BE2C (cell line): ENCODE data around the gene FHAD1.

Experiments used
- DNase-seq: peaks from one replicate; pipeline ENCODE4 v3.0.0-alpha.2; 2020
- H3K27me3 ChIP-seq: fragments of 250-450 bp; sonication (Bioruptor Pico); 2 replicates; pipeline ENCODE4 v1.5.1; 2020; ENCODE audit warnings: mild to moderate bottlenecking
- H3K36me3 ChIP-seq: fragments of 250-450 bp; sonication (Bioruptor Pico); 2 replicates; pipeline ENCODE4 v1.5.1; 2020; ENCODE audit warnings: mild to moderate bottlenecking
- H3K4me1 ChIP-seq: fragments of 250-450 bp; sonication (Bioruptor Pico); 2 replicates; pipeline ENCODE4 v1.5.1; 2020
- H3K4me3 ChIP-seq: 2 replicates; pipeline ENCODE4 v1.5.1; 2011; ENCODE audit warnings: low read depth, low read length
- H3K9me3 ChIP-seq: fragments of 250-450 bp; sonication (Bioruptor Pico); 2 replicates; pipeline ENCODE4 v1.5.1; 2020
- TF ChIP-seq, protein P1 (sequence below): IDR thresholded peaks from 2 replicates; pipeline ENCODE4 v1.5.1; 2012; ENCODE audit warnings: mild to moderate bottlenecking, low read depth, low read length

The FHAD1 gene

DNA sequence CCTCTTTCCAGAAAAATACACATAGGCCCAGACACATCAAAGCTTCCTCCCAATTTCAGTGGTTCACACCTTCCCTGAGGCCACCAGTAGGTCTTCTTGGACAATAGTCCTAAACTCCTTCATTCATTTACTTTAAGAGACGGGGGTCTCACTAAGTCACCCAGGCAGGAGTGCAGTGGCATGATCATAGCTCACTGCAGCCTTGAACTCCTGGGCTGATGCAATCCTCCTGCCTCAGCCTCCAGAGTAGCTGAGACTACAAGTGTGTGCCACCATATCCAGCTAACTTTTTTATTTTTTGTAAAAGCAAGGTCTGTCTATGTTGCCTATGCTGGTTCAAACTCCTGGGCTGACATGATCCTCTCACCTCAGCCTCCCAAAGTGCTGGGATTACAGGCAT, 8.2 kb upstream of the FHAD1 start:
- Histone ChIP-seq H3K27me3 (no peaks in the 10 kb centered on the region), H3K4me3 (no peak overlapping the region), H3K9me3 (no peaks in the 10 kb centered on the region), H3K36me3 (no peaks in the 10 kb centered on the region), H3K4me1 (no peaks in the 10 kb centered on the region; the same call in 1 of the 2 replicates)
- TF ChIP-seq, protein P1, sequence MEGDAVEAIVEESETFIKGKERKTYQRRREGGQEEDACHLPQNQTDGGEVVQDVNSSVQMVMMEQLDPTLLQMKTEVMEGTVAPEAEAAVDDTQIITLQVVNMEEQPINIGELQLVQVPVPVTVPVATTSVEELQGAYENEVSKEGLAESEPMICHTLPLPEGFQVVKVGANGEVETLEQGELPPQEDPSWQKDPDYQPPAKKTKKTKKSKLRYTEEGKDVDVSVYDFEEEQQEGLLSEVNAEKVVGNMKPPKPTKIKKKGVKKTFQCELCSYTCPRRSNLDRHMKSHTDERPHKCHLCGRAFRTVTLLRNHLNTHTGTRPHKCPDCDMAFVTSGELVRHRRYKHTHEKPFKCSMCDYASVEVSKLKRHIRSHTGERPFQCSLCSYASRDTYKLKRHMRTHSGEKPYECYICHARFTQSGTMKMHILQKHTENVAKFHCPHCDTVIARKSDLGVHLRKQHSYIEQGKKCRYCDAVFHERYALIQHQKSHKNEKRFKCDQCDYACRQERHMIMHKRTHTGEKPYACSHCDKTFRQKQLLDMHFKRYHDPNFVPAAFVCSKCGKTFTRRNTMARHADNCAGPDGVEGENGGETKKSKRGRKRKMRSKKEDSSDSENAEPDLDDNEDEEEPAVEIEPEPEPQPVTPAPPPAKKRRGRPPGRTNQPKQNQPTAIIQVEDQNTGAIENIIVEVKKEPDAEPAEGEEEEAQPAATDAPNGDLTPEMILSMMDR, result no peak
- no peak for DNase-seq

DNA sequence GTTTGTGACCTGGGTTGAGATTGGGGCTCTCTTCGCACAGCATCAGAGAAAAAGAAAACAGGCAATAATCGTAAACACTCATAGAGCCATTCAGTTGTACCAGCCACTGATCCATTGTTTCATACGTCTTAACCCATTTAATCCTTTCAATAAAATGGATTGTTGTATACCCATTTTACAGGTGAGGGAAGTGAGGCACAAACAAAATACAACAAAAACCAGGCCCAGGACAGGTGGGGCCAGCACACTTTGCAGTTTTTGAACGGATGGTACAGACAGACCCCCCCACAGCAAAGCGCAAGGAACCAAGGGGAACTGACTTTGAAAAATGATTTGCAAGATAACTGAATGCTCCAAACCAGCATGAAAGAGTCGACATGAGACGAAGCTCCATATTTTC, 4.3 kb upstream of the FHAD1 start:
- DNase-seq, result no peak
- TF ChIP-seq, protein P1, result no peak

DNA sequence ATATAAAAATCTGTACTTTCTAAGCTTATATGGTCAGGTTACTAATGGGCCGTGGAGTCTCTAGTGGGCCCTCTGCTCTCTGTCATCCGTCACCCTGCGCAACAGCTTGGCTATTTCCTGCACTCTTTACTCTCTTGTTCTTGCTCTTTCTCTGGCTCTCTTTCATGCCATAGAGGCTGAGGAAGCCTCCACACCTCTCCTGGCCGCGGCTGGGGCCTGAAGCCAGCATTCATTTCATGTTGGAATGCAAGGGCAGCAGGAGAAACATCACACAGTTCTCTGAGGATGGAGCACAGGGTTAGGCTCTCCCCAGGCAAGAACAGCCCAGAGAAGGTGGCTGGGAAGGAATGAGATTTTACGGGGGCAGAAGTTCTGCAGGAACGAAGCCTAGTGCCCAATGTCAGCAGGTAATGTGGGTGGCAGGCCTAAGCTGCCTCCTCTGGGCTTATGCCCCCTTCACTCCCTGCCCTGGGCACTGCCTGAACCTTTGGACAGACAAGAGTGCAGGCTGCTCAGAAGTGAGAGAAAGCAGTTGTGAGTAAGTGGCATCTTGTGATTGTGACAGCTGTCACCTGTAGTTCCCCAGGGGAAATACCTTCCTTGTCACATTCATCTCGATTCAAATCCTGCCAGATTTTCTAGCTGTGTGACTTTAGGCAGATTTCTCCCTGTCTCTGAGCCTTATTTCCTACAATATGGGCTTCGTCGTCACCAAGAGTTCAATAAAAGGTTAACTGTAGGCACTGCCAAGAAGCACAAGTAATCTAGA, 3.6 kb upstream of the FHAD1 start:
- no peaks in the 10 kb centered on the region for H3K4me1 ChIP-seq
- H3K9me3 ChIP-seq, result no peaks in the 10 kb centered on the region
- TF ChIP-seq, protein P1, result no peak
- DNase-seq, result no peak
- H3K27me3 ChIP-seq, result no peaks in the 10 kb centered on the region
- H3K4me3 ChIP-seq, result no peak overlapping the region
- no peaks in the 10 kb centered on the region for H3K36me3 ChIP-seq

More for the DNA sequence above, 4.3 kb upstream of the FHAD1 start:
- H3K36me3 ChIP-seq, result no peaks in the 10 kb centered on the region
- no peaks in the 10 kb centered on the region for H3K9me3 ChIP-seq
- H3K4me3 ChIP-seq, result no peak overlapping the region
- H3K27me3 ChIP-seq, result no peaks in the 10 kb centered on the region
- no peaks in the 10 kb centered on the region for H3K4me1 ChIP-seq

DNA sequence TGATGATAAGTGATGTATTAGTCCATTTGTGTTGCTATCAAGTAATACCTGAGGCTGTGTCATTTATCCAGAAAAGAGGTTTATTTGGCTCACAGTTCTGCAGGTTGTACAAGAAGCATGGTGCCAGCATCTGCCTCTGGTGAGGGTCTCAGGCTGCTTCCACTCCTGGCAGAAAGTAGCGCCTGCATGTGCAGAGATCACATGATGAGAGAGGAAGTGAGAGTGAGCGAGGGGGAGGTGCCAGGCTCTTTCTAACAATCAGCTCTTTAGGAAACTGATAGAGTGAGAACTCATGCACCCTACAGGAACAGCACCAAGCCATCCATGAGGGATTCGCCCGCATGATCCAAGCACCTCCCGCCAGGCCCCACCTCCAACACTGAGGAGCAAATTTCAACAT, 2.2 kb upstream of the FHAD1 start:
- Histone ChIP-seq H3K4me1 (no peaks in the 10 kb centered on the region), H3K4me3 (no peak overlapping the region), H3K36me3 (no peaks in the 10 kb centered on the region), H3K27me3 (no peaks in the 10 kb centered on the region), H3K9me3 (no peaks in the 10 kb centered on the region)
- TF ChIP-seq, protein P1, result no peak
- DNase-seq, result no peak

DNA sequence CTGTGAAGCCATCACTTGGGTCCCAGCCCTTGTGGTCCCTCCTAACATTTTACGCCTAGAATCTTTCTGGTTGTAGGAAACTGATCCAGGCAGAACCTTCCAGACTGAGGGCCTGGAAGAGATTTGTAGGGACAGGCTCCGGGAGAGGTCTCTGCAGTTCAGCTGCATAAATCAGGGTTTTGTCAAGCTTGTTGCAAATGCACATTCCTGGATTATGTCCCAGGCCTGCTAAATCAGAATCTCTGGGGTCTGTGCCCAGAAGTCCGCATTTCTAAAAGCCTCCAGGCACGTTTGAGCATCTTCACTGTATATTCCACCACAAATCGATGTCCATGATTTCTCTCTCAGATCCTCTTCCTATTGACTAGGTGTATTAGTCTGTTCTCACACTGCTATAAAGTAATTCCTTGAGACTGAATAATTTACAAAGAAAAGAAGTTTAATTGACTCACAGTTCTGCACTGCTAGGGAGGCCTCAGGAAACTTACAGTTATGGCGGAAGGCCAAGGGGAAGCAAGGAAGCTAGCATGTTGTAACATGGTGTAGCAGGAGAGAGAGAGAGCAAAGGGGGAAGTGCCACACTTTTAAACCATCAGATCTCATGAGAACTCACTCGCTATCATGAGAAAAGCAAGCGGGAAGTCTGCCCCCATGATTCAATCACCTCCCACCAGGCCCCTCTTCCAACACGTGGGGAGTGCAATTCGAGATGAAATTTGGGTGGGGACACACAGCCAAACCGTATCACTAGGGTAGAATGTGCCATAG, 1.2 kb upstream of the FHAD1 start:
- Histone ChIP-seq H3K36me3 (no peaks in the 10 kb centered on the region), H3K27me3 (no peaks in the 10 kb centered on the region), H3K4me3 (no peak overlapping the region), H3K9me3 (no peaks in the 10 kb centered on the region), H3K4me1 (no peaks in the 10 kb centered on the region)
- no peak for DNase-seq
- TF ChIP-seq, protein P1, result no peak

DNA sequence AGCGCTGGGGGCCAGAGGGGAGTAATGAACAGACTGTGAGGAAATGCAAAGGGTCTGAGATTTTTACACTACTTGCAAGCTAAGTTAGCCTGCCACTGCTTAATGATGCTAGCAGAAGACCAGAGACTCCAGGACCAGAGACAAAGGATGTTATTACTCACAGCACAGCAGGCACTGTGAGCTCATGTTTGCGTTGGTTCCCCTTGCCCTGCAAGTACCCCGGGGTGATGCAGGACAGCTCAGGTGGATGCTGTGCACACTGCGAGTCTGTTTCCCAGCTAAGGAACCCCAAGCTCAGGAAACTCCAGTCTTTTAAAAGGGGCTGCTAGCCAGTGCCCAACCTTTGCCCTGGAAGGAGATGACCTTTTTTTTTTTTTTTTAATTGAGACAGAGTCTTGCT, 1.2 kb downstream of the FHAD1 start:
- TF ChIP-seq, protein P1, result no peak
- Histone ChIP-seq H3K4me3 (no peak overlapping the region), H3K36me3 (no peaks in the 10 kb centered on the region), H3K4me1 (no peaks in the 10 kb centered on the region), H3K27me3 (no peaks in the 10 kb centered on the region), H3K9me3 (no peaks in the 10 kb centered on the region)
- DNase-seq, result no peak
